Liver (tissue), 9 donors: ENCODE results near the gene PIERCE2. TPM values are rescaled to one million over a fixed set of nuclear protein-coding genes. Genes with fewer than 3 reads are reported as not detected.

Experiments
- DNase-seq: peaks from one replicate; pipeline ENCODE4 v3.0.0-alpha.2; 2017; ENCODE audit warnings: low spot score
- H3K27ac ChIP-seq, 2 donors: one replicate each; pipeline ENCODE4 v1.7.0; 2013; ENCODE audit warnings: inconsistent platforms in 2 of 2, low read length in 2 of 2, control low read depth in 1 of 2, low read depth in 1 of 2, mild to moderate bottlenecking in 1 of 2
- H3K27me3 ChIP-seq, 4 donors: one replicate each; pipeline versions ENCODE4 v1.6.1 to v1.7.0; 2013; ENCODE audit warnings: low read length in 3 of 4, inconsistent platforms in 1 of 4, mild to moderate bottlenecking in 1 of 4, moderate library complexity in 1 of 4; ENCODE audit not compliant: control insufficient read depth in 4 of 4, insufficient read depth in 4 of 4
- H3K36me3 ChIP-seq, 4 donors: one replicate each; pipeline versions ENCODE4 v1.6.1 to v1.7.0; 2013; ENCODE audit warnings: low read length in 3 of 4, mild to moderate bottlenecking in 3 of 4, low read depth in 1 of 4, moderate library complexity in 1 of 4; ENCODE audit not compliant: control insufficient read depth in 4 of 4, insufficient read depth in 3 of 4
- H3K4me1 ChIP-seq, 4 donors: one replicate each; pipeline versions ENCODE4 v1.6.1 to v1.7.0; 2013; ENCODE audit warnings: low read length in 3 of 4, mild to moderate bottlenecking in 3 of 4, moderate library complexity in 1 of 4; ENCODE audit not compliant: control insufficient read depth in 4 of 4, insufficient read depth in 4 of 4
- H3K4me3 ChIP-seq, 3 donors: one replicate each; pipeline versions ENCODE4 v1.6.1 to v1.7.0; 2013; ENCODE audit warnings: low read length in 3 of 3, control low read depth in 1 of 3, low read depth in 1 of 3, mild to moderate bottlenecking in 1 of 3
- H3K9ac ChIP-seq, 2 donors: one replicate each; pipeline ENCODE4 v1.7.0; 2013; ENCODE audit warnings: low read length in 2 of 2, mild to moderate bottlenecking in 2 of 2, moderate library complexity in 2 of 2, control low read depth in 1 of 2, low read depth in 1 of 2
- H3K9me3 ChIP-seq, 4 donors: one replicate each; pipeline versions ENCODE4 v1.6.1 to v1.7.0; 2013; ENCODE audit warnings: low read length in 3 of 4; ENCODE audit not compliant: control insufficient read depth in 4 of 4
- EGR1 ChIP-seq, 2 donors: IDR thresholded peaks; 2 replicates each; pipeline ENCODE4 v1.6.1; 2016 to 2018; ENCODE audit warnings: antibody characterized with exemption in 2 of 2, low read depth in 2 of 2
- FOXA1 ChIP-seq: IDR thresholded peaks from 2 replicates; pipeline ENCODE4 v1.6.1; 2016; ENCODE audit warnings: antibody characterized with exemption
- FOXA2 ChIP-seq: IDR thresholded peaks from 2 replicates; pipeline ENCODE4 v1.6.1; 2016; ENCODE audit warnings: antibody characterized with exemption
- GABPA ChIP-seq, 2 donors: IDR thresholded peaks in 1 of 2; conservative IDR thresholded peaks in 1 of 2; 2 replicates each; pipeline ENCODE4 v1.6.1; 2016; ENCODE audit warnings: antibody characterized with exemption in 2 of 2, mild to moderate bottlenecking in 1 of 2, moderate library complexity in 1 of 2
- HNF4A ChIP-seq, 2 donors: conservative IDR thresholded peaks; 2 replicates each; pipeline ENCODE4 v1.6.1; 2016; ENCODE audit warnings: antibody characterized with exemption in 2 of 2, mild to moderate bottlenecking in 2 of 2
- HNF4G ChIP-seq: IDR thresholded peaks from 2 replicates; pipeline ENCODE4 v1.6.1; 2016; ENCODE audit warnings: antibody characterized with exemption
- JUND ChIP-seq, 2 donors: IDR thresholded peaks; 2 replicates each; pipeline ENCODE4 v1.6.1; 2016; ENCODE audit warnings: antibody characterized with exemption in 2 of 2
- NR2F2 ChIP-seq: IDR thresholded peaks from 2 replicates; pipeline ENCODE4 v1.6.1; 2016; ENCODE audit warnings: antibody characterized with exemption
- RAD21 ChIP-seq, 2 donors: IDR thresholded peaks; 2 replicates each; pipeline ENCODE4 v1.6.1; 2016; ENCODE audit warnings: antibody characterized with exemption in 2 of 2, mild to moderate bottlenecking in 2 of 2
- RXRA ChIP-seq, 2 donors: IDR thresholded peaks; 2 replicates each; pipeline ENCODE4 v1.6.1; 2017 to 2018; ENCODE audit warnings: antibody characterized with exemption in 2 of 2, mild to moderate bottlenecking in 1 of 2
- SP1 ChIP-seq: IDR thresholded peaks from 2 replicates; pipeline ENCODE4 v1.6.1; 2018; ENCODE audit warnings: antibody characterized with exemption, mild to moderate bottlenecking
- TAF1 ChIP-seq: conservative IDR thresholded peaks from 2 replicates; pipeline ENCODE4 v1.6.1; 2016; ENCODE audit warnings: antibody characterized with exemption, mild to moderate bottlenecking
- YY1 ChIP-seq: IDR thresholded peaks from 2 replicates; pipeline ENCODE4 v1.6.1; 2016; ENCODE audit warnings: antibody characterized with exemption, mild to moderate bottlenecking
- WGBS: extraction: QIAGEN DNeasy Blood & Tissue Kit; methylation state at CpG from one replicate; pipeline ENCODE4 v1.1.7; 2013; 5-methylcytosine and 5-hydroxymethylcytosine counted together
- polyA plus RNA-seq, 2 donors: library from polyadenylated mRNA; stranded (reverse) in 1 of 2; unstranded in 1 of 2; fragments of 200-250 nt in 1 of 2; fragments of >200 nt in 1 of 2; fragmentation: Nextera tagmentation in 1 of 2; extraction: Ambion mirVana in 1 of 2; gene quantifications; one replicate each; pipeline versions ENCODE4 v1.2.1 to v1.2.3, GENCODE V29; 2013 to 2015
- total RNA-seq, 2 donors: library from RNA; depleted of rRNA; stranded (reverse); fragments of >200 nt; gene quantifications; one replicate each; pipeline ENCODE4 v1.2.3, GENCODE V29; 2014
- TF ChIP-seq, protein P1 (sequence below): IDR thresholded peaks from 2 replicates; pipeline ENCODE4 v1.6.1; 2016; ENCODE audit warnings: antibody characterized with exemption
- TF ChIP-seq, protein P2 (sequence below): fragments of 150-350 bp; IDR thresholded peaks from 2 replicates; pipeline ENCODE4 v1.5.1; 2017; ENCODE audit warnings: improper control_type of control experiment, low read depth, low read length; ENCODE audit not compliant: missing input control
- TF ChIP-seq, protein P3 (sequence below): IDR thresholded peaks from 2 replicates; pipeline ENCODE4 v1.6.1; 2016; ENCODE audit warnings: antibody characterized with exemption
- TF ChIP-seq, protein P4 (sequence below): IDR thresholded peaks from 2 replicates; pipeline ENCODE4 v1.6.1; 2016; ENCODE audit warnings: antibody characterized with exemption
- TF ChIP-seq, protein P5 (sequence below): IDR thresholded peaks from 2 replicates; pipeline ENCODE4 v1.6.1; 2016; ENCODE audit warnings: antibody characterized with exemption, mild to moderate bottlenecking
- donor health status: healthy.
- donor health status: healthy.
- donor health status: healthy.
- donor health status: healthy.
- donor health status: healthy.

Gene PIERCE2
- total and polyA plus RNA-seq, 4 donors = 0.23 to 0.83 (median 0.78) TPM; not detected in 1

DNA sequence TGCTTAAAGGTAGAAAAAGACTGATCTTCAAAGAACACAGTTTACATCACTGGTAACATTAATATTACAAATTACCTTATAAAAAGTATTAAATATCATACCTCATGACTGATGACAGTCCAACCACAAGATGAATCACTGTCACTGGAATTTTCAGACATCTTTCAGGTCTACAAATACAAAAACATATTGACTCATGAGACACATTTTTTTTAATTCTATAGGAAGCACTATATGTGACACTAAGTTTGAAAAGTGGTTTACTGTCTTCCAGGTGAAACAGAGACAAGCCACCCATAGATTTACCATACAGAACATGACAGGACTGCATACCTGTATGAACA, 19.1 kb upstream of the PIERCE2 start:
- Histone ChIP-seq H3K36me3 (peaks cover 2 to 14% (median 5%) of the 10 kb centered on the region in 4 donors), H3K4me1 (peaks cover 0 to 2% (median 0%) of the 10 kb centered on the region in 4 donors)
- no peak for TF ChIP-seq YY1
- TF ChIP-seq RXRA (IDR thresholded peaks at IDR 0.05) = no peak
- no peak for TF ChIP-seq FOXA1
- TF ChIP-seq, protein P1, sequence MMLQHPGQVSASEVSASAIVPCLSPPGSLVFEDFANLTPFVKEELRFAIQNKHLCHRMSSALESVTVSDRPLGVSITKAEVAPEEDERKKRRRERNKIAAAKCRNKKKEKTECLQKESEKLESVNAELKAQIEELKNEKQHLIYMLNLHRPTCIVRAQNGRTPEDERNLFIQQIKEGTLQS = no peak
- TF ChIP-seq HNF4A (conservative IDR thresholded peaks at IDR 0.05) = no peak

DNA sequence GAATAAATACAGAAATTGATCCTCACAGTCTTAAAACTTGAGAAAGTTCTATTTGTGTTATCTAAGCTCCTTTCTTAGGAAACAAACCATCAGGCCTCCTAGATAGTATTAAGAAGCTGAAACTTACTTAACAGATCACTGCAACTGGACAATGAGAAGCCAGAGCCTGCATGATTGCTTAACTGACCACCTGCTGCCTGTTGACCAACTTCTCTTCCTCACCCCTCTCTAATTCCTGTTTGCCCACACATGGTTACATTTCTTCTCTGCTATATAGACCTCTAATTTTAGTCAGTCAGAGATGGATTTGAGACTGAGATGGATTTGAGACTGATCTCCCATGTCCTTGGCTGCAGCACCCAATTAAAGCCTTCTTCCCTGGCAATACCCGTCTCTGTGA, 13.6 kb upstream of the PIERCE2 start:
- H3K27ac ChIP-seq = peak overlapping the region in 1 of 2 donors; percentile 18
- peaks cover 0 to 2% (median under 1%) of the 10 kb centered on the region in 4 donors for H3K36me3 ChIP-seq
- TF ChIP-seq EGR1 (IDR thresholded peaks at IDR 0.05; ENCODE audit: low read depth in 2 of 2) (no peak), GABPA (IDR thresholded peaks at IDR 0.05 in 1 of 2, conservative IDR thresholded peaks at IDR 0.05 in 1 of 2) (no peak), FOXA1 (no peak), NR2F2 (no peak), FOXA2 (no peak), TAF1 (no peak), RXRA (IDR thresholded peaks at IDR 0.05) (no peak), HNF4A (conservative IDR thresholded peaks at IDR 0.05) (no peak), RAD21 (IDR thresholded peaks at IDR 0.05) (no peak), JUND (IDR thresholded peaks at IDR 0.05) (no peak), HNF4G (no peak), YY1 (no peak), SP1 (no peak)
- TF ChIP-seq, protein P1 = no peak
- TF ChIP-seq, protein P2, sequence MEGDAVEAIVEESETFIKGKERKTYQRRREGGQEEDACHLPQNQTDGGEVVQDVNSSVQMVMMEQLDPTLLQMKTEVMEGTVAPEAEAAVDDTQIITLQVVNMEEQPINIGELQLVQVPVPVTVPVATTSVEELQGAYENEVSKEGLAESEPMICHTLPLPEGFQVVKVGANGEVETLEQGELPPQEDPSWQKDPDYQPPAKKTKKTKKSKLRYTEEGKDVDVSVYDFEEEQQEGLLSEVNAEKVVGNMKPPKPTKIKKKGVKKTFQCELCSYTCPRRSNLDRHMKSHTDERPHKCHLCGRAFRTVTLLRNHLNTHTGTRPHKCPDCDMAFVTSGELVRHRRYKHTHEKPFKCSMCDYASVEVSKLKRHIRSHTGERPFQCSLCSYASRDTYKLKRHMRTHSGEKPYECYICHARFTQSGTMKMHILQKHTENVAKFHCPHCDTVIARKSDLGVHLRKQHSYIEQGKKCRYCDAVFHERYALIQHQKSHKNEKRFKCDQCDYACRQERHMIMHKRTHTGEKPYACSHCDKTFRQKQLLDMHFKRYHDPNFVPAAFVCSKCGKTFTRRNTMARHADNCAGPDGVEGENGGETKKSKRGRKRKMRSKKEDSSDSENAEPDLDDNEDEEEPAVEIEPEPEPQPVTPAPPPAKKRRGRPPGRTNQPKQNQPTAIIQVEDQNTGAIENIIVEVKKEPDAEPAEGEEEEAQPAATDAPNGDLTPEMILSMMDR = no peak
- TF ChIP-seq, protein P3, sequence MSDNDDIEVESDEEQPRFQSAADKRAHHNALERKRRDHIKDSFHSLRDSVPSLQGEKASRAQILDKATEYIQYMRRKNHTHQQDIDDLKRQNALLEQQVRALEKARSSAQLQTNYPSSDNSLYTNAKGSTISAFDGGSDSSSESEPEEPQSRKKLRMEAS = no peak
- TF ChIP-seq, protein P4, sequence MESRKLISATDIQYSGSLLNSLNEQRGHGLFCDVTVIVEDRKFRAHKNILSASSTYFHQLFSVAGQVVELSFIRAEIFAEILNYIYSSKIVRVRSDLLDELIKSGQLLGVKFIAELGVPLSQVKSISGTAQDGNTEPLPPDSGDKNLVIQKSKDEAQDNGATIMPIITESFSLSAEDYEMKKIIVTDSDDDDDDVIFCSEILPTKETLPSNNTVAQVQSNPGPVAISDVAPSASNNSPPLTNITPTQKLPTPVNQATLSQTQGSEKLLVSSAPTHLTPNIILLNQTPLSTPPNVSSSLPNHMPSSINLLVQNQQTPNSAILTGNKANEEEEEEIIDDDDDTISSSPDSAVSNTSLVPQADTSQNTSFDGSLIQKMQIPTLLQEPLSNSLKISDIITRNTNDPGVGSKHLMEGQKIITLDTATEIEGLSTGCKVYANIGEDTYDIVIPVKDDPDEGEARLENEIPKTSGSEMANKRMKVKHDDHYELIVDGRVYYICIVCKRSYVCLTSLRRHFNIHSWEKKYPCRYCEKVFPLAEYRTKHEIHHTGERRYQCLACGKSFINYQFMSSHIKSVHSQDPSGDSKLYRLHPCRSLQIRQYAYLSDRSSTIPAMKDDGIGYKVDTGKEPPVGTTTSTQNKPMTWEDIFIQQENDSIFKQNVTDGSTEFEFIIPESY = no peak
- TF ChIP-seq, protein P5, sequence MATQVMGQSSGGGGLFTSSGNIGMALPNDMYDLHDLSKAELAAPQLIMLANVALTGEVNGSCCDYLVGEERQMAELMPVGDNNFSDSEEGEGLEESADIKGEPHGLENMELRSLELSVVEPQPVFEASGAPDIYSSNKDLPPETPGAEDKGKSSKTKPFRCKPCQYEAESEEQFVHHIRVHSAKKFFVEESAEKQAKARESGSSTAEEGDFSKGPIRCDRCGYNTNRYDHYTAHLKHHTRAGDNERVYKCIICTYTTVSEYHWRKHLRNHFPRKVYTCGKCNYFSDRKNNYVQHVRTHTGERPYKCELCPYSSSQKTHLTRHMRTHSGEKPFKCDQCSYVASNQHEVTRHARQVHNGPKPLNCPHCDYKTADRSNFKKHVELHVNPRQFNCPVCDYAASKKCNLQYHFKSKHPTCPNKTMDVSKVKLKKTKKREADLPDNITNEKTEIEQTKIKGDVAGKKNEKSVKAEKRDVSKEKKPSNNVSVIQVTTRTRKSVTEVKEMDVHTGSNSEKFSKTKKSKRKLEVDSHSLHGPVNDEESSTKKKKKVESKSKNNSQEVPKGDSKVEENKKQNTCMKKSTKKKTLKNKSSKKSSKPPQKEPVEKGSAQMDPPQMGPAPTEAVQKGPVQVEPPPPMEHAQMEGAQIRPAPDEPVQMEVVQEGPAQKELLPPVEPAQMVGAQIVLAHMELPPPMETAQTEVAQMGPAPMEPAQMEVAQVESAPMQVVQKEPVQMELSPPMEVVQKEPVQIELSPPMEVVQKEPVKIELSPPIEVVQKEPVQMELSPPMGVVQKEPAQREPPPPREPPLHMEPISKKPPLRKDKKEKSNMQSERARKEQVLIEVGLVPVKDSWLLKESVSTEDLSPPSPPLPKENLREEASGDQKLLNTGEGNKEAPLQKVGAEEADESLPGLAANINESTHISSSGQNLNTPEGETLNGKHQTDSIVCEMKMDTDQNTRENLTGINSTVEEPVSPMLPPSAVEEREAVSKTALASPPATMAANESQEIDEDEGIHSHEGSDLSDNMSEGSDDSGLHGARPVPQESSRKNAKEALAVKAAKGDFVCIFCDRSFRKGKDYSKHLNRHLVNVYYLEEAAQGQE = no peak
- no peak for DNase-seq
- H3K27me3 ChIP-seq = no peaks in the 10 kb centered on the region
- peaks cover 0 to 2% (median 0%) of the 10 kb centered on the region in 4 donors for H3K4me1 ChIP-seq
- H3K9ac ChIP-seq = no peak overlapping the region
- no peak overlapping the region for H3K4me3 ChIP-seq
- no peaks in the 10 kb centered on the region for H3K9me3 ChIP-seq
- 100% methylated on average over 1 of the region's 1 CpG for WGBS

More for the DNA sequence above, 19.1 kb upstream of the PIERCE2 start:
- DNase-seq = no peak
- H3K27me3 ChIP-seq = no peaks in the 10 kb centered on the region
- H3K27ac ChIP-seq = no peak overlapping the region
- no peak overlapping the region for H3K9ac ChIP-seq
- H3K9me3 ChIP-seq = no peaks in the 10 kb centered on the region
- no peak overlapping the region for H3K4me3 ChIP-seq
